Measurements from ENCODE around the gene DDX5.

DNA sequence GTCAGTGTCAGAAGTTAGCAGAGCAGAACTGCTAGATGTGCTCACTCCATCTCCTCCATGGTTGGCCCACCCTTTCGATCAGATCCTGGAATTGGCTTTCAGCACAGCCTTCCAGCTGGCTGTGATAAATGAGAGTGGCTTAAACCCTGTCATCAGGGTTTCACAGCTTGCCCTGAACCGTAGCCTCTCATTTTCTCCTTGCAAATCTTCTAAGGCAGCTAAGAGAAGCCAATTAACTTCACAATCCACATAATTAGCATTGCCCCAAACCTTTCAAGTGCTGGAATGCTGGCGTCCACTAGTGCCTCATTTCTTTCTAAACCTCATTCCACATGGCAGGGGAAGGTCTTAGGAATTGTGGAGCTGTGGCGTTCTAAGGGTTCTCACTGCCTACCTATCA, 35.5 kb downstream of the DDX5 start:
- TF ChIP-seq EP300 (IDR thresholded peaks at IDR 0.05; ENCODE audit: low read depth in 2 of 2, low read length in 2 of 2) (no peak), EP300 (CRISPR knock-in tag; IDR thresholded peaks at IDR 0.05; ENCODE audit: borderline replicate concordance) (no peak), FOXJ3 (CRISPR knock-in tag; IDR thresholded peaks at IDR 0.05; ENCODE audit: borderline replicate concordance) (no peak), DPF2 (CRISPR knock-in tag; IDR thresholded peaks at IDR 0.05; ENCODE audit: borderline replicate concordance, low read depth) (no peak), POLR2AphosphoS5 (IDR thresholded peaks at IDR 0.05; ENCODE audit: low read depth, low read length) (no peak), FOXK2 (IDR thresholded peaks at IDR 0.05) (no peak), NCOA5 (CRISPR knock-in tag; IDR thresholded peaks at IDR 0.05) (no peak), SIN3A (IDR thresholded peaks at IDR 0.05; ENCODE audit: borderline replicate concordance, low read depth, low read length) (no peak), HNRNPUL1 (IDR thresholded peaks at IDR 0.05; ENCODE audit: low read depth, low read length) (no peak), ZFP36 (IDR thresholded peaks at IDR 0.05; ENCODE audit: borderline replicate concordance, low read depth, low read length, partially characterized antibody) (no peak)
- TF ChIP-seq, protein P1, sequence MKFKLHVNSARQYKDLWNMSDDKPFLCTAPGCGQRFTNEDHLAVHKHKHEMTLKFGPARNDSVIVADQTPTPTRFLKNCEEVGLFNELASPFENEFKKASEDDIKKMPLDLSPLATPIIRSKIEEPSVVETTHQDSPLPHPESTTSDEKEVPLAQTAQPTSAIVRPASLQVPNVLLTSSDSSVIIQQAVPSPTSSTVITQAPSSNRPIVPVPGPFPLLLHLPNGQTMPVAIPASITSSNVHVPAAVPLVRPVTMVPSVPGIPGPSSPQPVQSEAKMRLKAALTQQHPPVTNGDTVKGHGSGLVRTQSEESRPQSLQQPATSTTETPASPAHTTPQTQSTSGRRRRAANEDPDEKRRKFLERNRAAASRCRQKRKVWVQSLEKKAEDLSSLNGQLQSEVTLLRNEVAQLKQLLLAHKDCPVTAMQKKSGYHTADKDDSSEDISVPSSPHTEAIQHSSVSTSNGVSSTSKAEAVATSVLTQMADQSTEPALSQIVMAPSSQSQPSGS (CRISPR knock-in tag; IDR thresholded peaks at IDR 0.05), result no peak
- TF ChIP-seq, protein P2, sequence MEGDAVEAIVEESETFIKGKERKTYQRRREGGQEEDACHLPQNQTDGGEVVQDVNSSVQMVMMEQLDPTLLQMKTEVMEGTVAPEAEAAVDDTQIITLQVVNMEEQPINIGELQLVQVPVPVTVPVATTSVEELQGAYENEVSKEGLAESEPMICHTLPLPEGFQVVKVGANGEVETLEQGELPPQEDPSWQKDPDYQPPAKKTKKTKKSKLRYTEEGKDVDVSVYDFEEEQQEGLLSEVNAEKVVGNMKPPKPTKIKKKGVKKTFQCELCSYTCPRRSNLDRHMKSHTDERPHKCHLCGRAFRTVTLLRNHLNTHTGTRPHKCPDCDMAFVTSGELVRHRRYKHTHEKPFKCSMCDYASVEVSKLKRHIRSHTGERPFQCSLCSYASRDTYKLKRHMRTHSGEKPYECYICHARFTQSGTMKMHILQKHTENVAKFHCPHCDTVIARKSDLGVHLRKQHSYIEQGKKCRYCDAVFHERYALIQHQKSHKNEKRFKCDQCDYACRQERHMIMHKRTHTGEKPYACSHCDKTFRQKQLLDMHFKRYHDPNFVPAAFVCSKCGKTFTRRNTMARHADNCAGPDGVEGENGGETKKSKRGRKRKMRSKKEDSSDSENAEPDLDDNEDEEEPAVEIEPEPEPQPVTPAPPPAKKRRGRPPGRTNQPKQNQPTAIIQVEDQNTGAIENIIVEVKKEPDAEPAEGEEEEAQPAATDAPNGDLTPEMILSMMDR (CRISPR knock-in tag; IDR thresholded peaks at IDR 0.05), result no peak
- TF ChIP-seq, protein P3, sequence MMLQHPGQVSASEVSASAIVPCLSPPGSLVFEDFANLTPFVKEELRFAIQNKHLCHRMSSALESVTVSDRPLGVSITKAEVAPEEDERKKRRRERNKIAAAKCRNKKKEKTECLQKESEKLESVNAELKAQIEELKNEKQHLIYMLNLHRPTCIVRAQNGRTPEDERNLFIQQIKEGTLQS (CRISPR knock-in tag; IDR thresholded peaks at IDR 0.05), result no peak
- TF ChIP-seq, protein P4, sequence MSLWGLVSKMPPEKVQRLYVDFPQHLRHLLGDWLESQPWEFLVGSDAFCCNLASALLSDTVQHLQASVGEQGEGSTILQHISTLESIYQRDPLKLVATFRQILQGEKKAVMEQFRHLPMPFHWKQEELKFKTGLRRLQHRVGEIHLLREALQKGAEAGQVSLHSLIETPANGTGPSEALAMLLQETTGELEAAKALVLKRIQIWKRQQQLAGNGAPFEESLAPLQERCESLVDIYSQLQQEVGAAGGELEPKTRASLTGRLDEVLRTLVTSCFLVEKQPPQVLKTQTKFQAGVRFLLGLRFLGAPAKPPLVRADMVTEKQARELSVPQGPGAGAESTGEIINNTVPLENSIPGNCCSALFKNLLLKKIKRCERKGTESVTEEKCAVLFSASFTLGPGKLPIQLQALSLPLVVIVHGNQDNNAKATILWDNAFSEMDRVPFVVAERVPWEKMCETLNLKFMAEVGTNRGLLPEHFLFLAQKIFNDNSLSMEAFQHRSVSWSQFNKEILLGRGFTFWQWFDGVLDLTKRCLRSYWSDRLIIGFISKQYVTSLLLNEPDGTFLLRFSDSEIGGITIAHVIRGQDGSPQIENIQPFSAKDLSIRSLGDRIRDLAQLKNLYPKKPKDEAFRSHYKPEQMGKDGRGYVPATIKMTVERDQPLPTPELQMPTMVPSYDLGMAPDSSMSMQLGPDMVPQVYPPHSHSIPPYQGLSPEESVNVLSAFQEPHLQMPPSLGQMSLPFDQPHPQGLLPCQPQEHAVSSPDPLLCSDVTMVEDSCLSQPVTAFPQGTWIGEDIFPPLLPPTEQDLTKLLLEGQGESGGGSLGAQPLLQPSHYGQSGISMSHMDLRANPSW (CRISPR knock-in tag; IDR thresholded peaks at IDR 0.05; ENCODE audit: borderline replicate concordance), result no peak

Data from HepG2 (cell line).